ENCODE results near the gene PTPRF.

PTPRF gene

DNA sequence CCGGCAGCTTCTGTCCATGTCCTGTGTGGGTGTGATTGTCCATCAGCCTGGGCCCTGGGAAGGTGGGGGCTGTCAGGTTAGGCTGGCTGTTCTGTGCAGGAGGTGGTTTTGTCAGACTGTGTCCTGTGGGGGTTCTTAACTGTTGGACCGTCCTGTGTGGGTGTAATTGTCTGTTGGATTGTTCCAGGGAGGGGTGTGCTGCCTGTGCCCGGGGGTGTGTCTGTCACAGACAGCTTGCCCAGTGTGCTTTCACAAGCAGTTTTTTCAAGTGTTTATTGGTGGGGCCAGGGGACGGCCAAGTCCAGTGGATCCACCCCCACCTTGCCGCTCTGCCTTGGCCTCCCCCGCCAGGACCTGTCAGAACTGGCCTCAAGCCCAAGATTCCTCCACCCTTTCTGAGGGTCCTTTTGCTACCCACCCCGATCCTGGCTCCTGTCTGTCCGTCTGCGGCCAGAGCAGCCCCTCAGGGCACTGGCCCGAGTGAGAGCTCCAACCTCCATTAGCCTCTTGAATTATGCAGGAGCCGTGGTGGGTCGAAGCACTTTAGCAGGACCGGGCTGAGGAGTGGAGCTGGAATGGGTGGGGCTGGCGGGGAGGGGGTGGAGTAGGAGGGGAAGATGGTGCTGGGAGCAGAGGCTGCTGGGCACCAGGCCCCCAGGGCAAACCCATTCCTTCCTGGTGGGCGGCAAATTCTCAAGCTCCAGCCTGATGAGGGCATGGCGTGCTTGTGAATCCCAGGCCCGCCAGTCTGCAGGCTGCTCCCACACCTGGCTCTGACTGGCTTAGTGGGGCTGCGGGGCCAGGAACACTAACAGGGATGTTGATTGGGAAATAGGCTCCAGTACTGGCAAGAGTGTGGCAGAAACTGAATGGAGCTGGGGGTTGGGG, 47.2 kb downstream of the PTPRF start:
- DNase-seq (ENCODE audit: low read depth in 2 of 2): no peak

DNA sequence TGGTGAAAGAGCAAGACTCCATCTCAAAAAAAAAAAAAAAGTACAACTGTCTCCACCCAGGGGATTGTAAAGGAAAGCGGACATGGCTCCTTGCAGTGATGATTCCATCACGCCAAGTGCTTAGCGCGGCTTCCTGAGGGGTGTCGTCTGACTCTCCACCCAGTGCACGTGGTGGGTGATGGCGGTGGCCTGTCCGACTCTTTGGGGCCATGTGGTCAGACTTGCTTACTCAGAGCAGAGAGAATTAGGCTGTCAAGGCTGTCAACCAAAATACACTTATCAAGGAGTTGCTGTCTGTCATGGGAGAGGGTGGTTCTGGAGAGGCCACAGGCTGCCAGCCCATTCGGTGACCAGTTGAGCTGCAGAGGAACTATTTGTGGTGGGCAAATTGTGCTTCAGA, 49.4 kb downstream of the PTPRF start:
- no peak for DNase-seq (ENCODE audit: low read depth in 2 of 2)

DNA sequence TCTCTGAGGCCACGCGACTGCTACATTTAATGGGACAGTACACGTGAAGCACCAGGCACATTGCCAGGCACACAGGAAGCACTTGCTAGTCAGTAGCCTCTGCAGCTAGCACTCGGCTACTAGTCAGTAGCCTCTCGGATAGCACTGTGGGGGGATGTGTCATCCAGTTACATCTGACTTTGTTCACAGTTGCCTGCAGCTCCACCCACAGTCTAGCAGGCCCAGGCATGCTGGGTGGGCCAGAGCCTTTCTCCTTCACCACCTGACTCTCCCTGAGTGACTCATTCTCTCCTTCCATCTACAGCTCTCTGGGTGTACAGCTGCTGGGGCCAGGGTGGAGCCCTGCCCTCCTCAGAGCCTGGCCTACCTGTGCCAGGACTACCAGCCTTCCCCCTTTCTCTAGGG, 51.5 kb downstream of the PTPRF start:
- DNase-seq (ENCODE audit: low read depth in 2 of 2): peak; percentile 76 to 77

DNA sequence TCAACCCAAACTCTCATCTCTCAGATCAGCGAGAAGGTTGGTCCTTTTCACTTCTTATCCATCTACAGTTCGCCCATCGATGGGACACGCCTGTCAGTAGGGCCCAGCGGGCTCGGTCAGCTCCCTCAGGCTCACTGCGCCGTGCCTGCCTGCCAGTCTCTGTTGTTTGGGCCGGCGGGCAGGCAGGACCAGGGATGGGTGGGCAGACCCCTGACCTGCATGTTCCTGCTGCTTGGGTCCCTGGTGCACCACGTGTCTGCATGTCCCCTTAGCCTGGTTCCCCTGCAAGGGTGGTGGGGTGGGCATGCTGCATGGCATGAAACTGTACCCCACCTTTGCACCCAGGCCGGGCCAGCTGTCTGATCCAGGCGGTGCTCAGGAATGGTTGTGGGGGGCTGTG, 52.4 kb downstream of the PTPRF start:
- no peak for DNase-seq (ENCODE audit: low read depth in 2 of 2)

DNA sequence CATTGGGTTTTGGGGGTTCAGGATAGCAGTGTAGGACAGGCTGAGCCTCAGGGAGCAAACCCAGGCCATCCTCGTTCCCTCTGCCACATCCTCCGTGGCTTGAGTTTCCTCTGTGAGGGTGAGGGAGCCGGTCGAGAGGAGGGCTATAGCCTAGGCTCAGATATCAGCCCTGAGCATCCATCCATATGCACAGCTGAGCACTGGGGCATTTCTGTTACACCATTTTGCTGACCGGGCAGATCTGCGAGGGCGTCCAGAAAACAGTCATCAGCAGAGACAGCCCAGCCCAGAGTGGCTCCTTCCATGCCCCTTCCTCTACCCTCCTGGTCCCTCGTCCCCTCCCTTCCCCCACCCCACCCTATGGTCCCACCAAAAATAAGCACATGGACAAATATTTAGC, 53.5 kb downstream of the PTPRF start:
- DNase-seq (ENCODE audit: low read depth in 2 of 2): no peak

DNA sequence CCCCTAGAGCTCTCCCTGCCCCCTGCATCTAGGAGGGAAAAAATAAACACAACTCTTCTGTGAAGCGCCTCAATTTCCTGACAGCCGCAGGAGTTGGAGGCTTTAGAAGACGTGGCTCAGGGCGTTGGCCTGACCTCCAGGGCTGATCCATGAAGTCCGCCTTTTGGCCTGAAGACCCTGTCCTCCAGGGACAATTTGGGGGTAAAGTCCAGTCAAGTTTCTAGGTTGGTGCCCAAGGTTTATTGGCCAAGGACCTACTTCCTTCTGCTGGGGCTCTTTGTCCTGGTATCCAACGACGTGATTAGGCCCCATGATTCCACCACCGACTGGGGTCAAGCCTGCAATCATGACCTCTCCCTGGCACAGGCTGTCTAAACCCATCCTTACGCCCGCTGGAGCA, 54.9 kb downstream of the PTPRF start:
- no peak for DNase-seq (ENCODE audit: low read depth in 2 of 2)

DNA sequence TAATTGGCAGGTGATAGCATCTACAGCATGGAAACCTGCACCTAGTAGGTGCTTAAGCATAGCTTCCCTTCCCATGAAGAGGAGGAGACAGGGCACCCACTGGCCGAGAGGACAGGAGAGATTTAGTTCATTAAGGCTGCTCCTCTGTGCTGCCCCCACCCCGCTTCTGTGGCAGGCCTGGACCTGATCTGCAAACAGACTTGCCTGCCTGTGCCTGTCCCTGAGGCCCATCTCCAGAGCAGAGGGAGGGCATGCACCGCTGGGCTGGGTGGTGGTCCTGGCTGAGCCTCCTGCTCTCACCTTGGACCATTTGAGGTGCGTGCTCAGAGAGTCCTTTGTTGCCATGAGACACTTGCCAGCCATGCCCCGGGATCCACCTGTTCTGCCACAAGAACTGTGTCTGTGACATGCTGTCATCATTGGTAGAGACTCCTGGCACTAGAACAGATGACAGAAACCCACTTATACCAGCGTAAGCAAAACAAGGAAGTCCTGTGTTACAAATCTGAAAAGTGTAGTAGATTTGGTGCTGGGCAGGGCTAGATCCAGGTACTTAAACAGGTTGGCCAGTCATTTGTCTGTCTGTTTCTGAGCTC, 55.6 kb downstream of the PTPRF start:
- no peak for DNase-seq (ENCODE audit: low read depth in 2 of 2)

DNA sequence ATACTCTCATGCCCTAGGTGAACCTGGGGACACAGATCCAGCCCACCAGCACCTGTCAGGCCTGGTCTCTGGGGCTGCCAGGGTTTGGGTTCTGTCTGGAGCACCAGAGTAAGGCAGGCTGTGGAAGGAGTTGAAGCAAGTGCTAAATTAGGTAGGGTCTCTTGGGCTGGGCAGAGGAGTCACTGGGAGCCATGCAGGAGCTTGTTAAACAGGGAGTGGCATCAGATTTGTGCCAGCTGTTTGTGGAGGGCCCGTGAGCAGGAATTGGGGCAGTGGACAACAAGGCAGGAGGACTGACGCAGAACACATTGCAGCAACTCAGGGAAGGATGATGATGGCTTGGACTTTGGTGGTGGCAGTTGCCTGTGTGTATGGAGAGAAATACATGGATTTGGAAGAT, 56.3 kb downstream of the PTPRF start:
- DNase-seq (ENCODE audit: low read depth in 2 of 2): no peak

DNA sequence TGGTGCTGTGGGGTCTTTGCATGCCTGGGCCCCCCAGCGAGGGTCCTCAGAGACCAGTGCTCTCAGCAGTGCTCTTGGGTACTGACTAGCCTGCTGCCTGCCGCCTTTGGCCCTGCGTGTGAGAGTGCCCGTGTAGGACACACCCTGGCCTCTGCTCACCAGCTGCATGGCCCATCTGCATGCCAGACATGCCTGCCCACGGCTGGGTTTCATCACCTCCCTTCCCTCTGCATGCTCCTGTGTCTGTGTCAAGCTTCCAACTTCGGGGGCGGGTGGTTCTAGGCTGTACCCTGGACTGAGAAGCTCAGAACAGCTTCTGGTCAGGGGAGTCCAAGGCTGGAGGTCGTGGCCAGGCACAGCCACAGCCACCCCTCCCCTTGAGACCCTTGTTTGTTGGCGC, 56.9 kb downstream of the PTPRF start:
- no peak for DNase-seq (ENCODE audit: low read depth in 2 of 2)

DNA sequence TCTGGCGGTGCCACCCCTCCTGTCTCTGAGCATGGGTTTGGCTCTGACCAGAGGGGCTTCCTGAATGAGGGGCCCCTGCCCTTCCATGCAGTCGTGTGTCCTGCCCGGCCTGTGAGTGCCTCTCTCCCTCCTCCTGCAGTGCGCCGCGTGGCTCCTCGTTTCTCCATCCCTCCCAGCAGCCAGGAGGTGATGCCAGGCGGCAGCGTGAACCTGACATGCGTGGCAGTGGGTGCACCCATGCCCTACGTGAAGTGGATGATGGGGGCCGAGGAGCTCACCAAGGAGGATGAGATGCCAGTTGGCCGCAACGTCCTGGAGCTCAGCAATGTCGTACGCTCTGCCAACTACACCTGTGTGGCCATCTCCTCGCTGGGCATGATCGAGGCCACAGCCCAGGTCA, 57.9 kb downstream of the PTPRF start:
- DNase-seq (ENCODE audit: low read depth in 2 of 2): no peak

DNA sequence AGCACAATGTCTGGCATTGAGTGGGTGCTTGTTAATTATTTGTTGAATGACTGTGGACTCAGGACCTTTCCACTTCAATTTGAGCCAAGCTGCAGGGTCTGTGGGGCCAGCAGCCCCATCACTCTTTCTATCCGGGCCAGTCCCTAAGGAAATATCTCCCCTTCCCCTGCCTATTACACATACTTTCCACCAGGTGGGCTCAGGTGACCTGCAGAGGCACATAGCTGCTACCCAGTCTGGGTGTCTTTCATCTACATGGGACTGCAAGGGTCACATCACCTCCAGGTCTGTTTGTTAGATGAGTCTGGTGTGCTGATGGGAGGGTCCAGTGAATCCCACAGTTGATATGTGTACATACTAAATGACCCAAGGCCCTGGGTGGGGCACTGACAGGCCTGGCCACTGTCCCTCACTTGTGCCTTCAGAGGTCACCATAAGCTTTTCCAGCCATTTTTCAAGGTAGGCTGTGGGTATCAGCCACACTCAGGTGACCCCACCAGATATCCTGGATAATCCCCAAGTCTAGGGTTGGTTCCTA, 59.8 kb downstream of the PTPRF start:
- no peak for DNase-seq (ENCODE audit: low read depth in 2 of 2)

DNA sequence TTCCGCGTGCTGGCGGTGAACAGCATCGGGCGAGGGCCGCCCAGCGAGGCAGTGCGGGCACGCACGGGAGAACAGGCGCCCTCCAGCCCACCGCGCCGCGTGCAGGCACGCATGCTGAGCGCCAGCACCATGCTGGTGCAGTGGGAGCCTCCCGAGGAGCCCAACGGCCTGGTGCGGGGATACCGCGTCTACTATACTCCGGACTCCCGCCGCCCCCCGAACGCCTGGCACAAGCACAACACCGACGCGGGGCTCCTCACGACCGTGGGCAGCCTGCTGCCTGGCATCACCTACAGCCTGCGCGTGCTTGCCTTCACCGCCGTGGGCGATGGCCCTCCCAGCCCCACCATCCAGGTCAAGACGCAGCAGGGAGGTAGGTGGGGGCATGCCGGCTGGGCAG, 60.5 kb downstream of the PTPRF start:
- DNase-seq (ENCODE audit: low read depth in 2 of 2): no peak

DNA sequence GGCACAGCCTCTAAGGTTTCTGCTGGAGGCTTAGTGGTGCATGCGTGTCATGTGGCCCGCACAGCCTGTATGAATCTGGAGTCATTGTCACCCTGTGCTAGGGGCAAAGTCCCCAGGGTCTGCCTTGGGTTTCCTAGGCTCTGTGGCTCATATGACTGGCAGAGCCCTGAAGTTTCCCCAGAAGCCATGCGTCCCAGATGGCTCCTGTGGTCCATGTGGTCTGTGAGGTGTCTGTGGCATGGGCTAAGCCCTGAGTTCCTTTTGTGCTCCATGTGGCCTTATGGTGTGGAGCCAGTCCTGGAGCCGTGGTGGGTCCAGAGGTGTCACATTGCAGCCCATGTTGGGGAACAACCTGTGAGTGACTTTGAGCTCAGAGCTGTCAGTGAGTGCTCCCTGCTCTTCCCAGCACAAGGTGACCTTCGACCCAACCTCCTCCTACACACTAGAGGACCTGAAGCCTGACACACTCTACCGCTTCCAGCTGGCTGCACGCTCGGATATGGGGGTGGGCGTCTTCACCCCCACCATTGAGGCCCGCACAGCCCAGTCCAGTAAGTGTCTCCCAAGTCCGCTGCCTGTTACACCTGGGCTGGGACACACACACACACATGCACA, 61.5 kb downstream of the PTPRF start:
- no peak for DNase-seq (ENCODE audit: low read depth in 2 of 2)

DNA sequence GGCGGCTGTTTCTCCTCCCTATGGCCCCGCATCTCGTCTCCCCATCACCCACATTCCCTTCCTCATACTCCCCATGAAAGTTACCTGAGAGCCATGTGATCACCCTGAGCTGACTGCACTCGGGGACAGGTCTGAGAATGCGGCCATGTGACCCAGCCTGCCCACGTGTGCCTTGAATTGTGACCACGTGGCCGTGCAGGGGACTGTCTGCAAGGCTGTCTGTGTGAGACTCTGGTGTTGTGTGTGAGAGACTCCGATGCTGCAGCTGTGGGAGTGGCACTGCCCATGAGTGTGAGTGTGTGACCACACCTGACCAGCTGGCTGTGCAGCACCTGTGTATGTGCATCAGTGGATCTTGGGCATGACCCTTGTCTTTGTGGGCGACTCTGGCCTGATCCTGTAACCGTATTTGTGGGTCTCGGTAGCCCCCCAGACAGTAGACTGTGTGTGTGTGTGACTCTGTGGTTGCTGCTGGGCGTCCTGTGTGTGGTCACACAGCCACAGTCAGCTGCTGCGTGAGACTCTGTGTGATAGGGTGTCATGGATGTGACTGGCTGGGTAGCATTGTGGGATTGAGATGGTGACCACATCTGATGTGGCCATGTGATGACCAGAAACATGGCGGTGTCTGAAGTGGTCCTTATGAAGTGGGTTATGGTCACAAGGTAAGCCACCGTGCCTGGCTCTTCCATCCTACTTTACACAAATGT, 62.4 kb downstream of the PTPRF start:
- no peak for DNase-seq (ENCODE audit: low read depth in 2 of 2)

DNA sequence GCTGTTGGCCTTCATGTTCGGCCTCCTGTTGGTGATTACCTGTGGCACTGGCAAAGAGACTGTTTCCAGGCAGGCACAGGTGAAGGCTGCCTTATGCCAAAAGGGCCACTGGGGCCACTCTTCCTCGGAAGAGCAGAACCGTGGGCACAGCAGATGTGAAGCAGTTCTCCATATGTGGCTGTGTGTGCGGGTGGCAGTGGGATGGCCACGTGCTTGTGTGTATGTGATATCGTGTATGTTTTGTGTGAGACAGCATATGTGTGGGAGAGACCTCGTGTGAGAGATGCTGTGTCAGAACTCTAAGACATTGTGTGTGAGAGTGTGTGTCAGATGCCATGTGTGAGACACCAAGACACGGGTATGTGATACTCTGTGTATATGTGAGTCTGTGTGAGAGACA, 65.9 kb downstream of the PTPRF start:
- DNase-seq (ENCODE audit: low read depth in 2 of 2): no peak

DNA sequence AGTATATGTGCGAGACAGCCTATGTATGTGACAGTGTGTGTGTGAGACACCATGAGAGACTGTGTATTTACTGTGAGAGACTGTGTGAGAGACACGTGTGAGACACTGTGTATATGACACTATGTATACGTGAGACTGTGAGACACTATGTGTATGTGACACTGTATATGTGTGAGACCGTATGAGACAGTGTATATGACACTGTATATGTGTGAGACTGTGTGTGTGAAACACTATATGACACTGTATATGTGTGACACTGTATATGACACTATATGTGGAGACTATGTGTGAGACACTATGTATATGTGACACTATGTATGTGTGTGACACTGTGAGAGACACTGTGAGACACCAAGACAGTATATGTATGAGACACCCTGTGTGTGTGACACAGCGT, 66.3 kb downstream of the PTPRF start:
- no peak for DNase-seq (ENCODE audit: low read depth in 2 of 2)

DNA sequence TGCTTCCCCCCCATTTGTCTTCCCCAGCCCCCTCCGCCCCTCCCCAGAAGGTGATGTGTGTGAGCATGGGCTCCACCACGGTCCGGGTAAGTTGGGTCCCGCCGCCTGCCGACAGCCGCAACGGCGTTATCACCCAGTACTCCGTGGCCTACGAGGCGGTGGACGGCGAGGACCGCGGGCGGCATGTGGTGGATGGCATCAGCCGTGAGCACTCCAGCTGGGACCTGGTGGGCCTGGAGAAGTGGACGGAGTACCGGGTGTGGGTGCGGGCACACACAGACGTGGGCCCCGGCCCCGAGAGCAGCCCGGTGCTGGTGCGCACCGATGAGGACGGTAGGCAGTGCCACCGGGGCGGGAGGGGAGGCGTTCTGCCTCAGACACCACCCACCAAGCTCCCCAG, 67.0 kb downstream of the PTPRF start:
- no peak for DNase-seq (ENCODE audit: low read depth in 2 of 2)

DNA sequence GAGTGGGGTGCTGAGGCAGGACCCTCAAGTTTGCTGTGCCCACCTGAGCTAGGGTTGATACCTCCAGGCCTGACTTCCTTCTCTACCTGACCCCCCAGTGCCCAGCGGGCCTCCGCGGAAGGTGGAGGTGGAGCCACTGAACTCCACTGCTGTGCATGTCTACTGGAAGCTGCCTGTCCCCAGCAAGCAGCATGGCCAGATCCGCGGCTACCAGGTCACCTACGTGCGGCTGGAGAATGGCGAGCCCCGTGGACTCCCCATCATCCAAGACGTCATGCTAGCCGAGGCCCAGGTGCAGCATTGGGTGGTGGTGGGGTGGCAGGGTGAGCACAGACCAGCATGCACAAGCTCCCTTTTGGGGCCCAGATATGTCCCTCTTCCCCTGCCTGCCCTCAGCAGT, 67.9 kb downstream of the PTPRF start:
- no peak for DNase-seq (ENCODE audit: low read depth in 2 of 2)

DNA sequence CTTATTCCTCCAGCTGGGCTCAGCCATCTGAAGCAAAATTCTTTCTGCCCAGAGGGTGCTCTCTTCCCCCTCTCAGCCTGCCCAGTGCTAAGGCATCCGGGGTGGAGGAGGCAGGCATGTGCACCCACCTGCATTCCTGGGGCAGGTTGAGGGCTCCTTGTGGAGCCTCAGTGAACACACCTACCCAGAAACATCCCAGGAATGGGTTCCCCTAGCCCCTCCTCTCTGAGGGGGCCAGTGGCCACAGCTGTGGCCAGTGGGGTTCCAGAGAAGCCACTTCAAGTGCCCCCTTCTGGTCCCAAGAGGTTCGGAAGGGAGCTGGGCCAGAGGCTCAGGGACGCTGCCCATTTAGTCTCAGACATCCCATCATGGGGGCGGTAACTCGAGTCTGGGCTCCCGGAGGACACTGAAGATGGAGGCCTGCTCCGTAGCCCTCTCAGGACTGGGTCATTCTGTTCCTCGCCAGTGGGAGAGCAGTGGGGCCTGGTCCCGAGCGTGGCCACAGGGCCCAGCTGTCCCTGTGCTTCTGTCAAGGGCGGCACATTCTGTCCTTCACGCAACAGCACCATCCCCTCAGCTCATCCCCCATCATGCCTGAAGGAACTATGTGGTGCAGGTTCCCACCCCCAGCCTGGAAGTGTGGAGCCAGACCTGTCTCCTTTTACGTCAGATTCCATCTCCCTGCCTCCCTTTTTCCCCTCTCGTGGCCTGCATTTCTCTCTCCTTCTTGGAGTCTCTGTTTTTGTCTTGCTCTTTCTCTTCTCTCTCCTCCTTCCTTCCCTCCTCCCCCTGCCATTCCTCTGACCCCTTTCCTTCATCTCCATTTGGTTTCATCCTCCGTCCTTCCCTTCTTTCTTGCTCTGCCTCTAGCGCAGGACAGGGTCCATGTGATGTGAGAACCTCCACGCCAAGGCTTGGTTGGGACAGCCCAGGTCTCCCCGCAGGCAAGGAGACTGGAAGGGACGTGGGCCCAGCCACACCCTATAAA, 69.6 kb downstream of the PTPRF start:
- DNase-seq (ENCODE audit: low read depth in 2 of 2): no peak

DNA sequence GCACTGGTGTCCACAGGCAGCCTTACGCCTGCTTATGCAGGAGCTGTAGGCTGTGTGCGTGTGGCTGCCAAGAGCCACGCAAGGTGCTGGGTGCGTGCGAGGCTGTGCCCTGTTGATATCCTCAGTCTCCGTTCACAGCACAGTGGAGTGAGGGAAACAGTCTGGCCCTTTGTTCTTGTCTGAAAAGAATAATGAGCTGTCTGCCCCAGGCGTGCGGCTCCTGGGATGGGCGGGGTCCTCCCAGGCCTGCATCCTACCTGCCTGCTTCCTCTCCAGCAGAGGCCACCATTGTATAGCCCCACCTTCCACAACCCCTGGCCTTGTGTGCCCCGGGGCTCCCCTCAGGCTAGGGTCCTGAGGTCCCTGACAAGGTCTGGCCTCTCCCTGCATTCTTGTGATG, 72.3 kb downstream of the PTPRF start:
- DNase-seq (ENCODE audit: low read depth in 2 of 2): no peak

DNA sequence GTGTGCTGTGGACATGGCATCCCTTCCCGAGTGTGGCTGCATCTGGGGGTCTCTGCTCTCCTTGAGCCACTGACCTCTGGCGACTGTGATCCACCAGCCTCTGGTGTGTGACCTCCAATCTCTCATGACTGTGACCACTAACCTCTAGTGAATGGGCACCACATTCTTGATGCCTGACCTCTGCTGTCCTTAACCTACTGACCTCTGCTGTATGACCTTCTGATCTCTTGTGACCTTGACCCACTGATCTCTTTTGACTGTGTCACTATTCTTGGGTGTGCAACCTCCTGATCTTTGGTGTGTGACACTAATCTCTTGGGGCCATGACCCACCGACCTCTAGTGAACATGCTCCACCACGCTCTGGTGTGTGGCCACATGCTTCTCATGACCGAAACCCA, 73.5 kb downstream of the PTPRF start:
- no peak for DNase-seq (ENCODE audit: low read depth in 2 of 2)
